GM23248 (cell line): ENCODE measurements around the gene DHRS1. TPM values are rescaled to one million over a fixed set of nuclear protein-coding genes. Genes with fewer than 3 reads are reported as not detected.

Source experiments
- DNase-seq: peaks from one replicate; pipeline ENCODE4 v3.0.0-alpha.2; 2015
- H2AFZ ChIP-seq: fragments of 200-600 bp; sonication (generic); 2 replicates; pipeline ENCODE4 v1.6.1; 2016; ENCODE audit warnings: antibody characterized with exemption
- H3F3A ChIP-seq: fragments of 200-600 bp; sonication (generic); 2 replicates; pipeline ENCODE4 v1.6.1; 2016; ENCODE audit warnings: mild to moderate bottlenecking, antibody characterized with exemption, mixed run types; ENCODE audit not compliant: insufficient read depth
- H3K27ac ChIP-seq: fragments of 200-600 bp; sonication (generic); 2 replicates; pipeline ENCODE4 v1.5.1; 2016; ENCODE audit warnings: mild to moderate bottlenecking
- H3K27me3 ChIP-seq: fragments of 200-600 bp; sonication (generic); replicated peaks from 2 replicates; pipeline ENCODE4 v1.6.1; 2016; ENCODE audit warnings: mild to moderate bottlenecking; ENCODE audit not compliant: insufficient read depth
- H3K36me3 ChIP-seq: fragments of 200-600 bp; sonication (generic); 2 replicates; pipeline ENCODE4 v1.6.1; 2016; ENCODE audit warnings: low read depth, mild to moderate bottlenecking
- H3K4me1 ChIP-seq: fragments of 200-600 bp; sonication (generic); 2 replicates; pipeline ENCODE4 v1.6.1; 2016; ENCODE audit warnings: mild to moderate bottlenecking; ENCODE audit not compliant: insufficient read depth
- H3K4me2 ChIP-seq: fragments of 200-600 bp; sonication (generic); one replicate; pipeline ENCODE4 v1.6.1; 2016; ENCODE audit warnings: mild to moderate bottlenecking; ENCODE audit not compliant: unreplicated experiment
- H3K4me3 ChIP-seq: fragments of 200-600 bp; sonication (generic); 2 replicates; pipeline ENCODE4 v1.5.1; 2016; ENCODE audit warnings: mild to moderate bottlenecking
- H3K79me2 ChIP-seq: fragments of 200-600 bp; sonication (generic); 2 replicates; pipeline ENCODE4 v1.6.1; 2016; ENCODE audit warnings: mild to moderate bottlenecking; ENCODE audit not compliant: insufficient read depth
- H3K9ac ChIP-seq: fragments of 200-600 bp; sonication (generic); 2 replicates; pipeline ENCODE4 v1.6.1; 2016; ENCODE audit warnings: mild to moderate bottlenecking
- H3K9me2 ChIP-seq: fragments of 200-600 bp; sonication (generic); 2 replicates; pipeline ENCODE4 v1.6.1; 2016; ENCODE audit warnings: mixed run types, mild to moderate bottlenecking, moderate library complexity; ENCODE audit not compliant: insufficient read depth
- H3K9me3 ChIP-seq: fragments of 200-600 bp; sonication (generic); one replicate; pipeline ENCODE4 v1.6.1; 2017; ENCODE audit warnings: low read depth
- H4K20me1 ChIP-seq: fragments of 200-600 bp; sonication (generic); 2 replicates; pipeline ENCODE4 v1.6.0; 2016; ENCODE audit not compliant: insufficient read depth
- EZH2 ChIP-seq: fragments of 200-600 bp; sonication (generic); IDR thresholded peaks from 2 replicates; pipeline ENCODE4 v1.6.1; 2018; ENCODE audit warnings: antibody characterized with exemption, mild to moderate bottlenecking; ENCODE audit not compliant: insufficient read depth, poor library complexity, severe bottlenecking
- EZH2phosphoT487 ChIP-seq: fragments of 200-600 bp; sonication (generic); IDR thresholded peaks from 2 replicates; pipeline ENCODE4 v1.6.1; 2018; ENCODE audit warnings: antibody characterized with exemption, moderate library complexity, mild to moderate bottlenecking, low read depth; ENCODE audit not compliant: insufficient read depth
- WGBS, 2 experiments: methylation state at CpG; one replicate each; pipeline ENCODE4 v1.1.6; 2015 to 2017; ENCODE audit warnings: low lambda C conversion rate in 2 of 2, low coverage in 1 of 2; ENCODE audit errors: missing lambda C conversion rate in 2 of 2; 5-methylcytosine and 5-hydroxymethylcytosine counted together
- in situ Hi-C: fragments of 300-500 bp; cut with MboI; formaldehyde crosslinking; loops from 2 replicates; pipeline ENCODE4 v1.15.0; 2020
- polyA plus RNA-seq: library from polyadenylated mRNA; unstranded; fragments of >200 nt; fragmentation: Nextera tagmentation; extraction: Ambion mirVana; gene quantifications from 2 replicates; pipeline ENCODE4 v1.2.1, GENCODE V29; 2016
- total RNA-seq: library from RNA; depleted of rRNA; stranded (reverse); fragments of >200 nt; shearing (Covaris generic); gene quantifications from 2 replicates; pipeline ENCODE4 v1.2.3, GENCODE V29; 2014

DHRS1 gene
- total and polyA plus RNA-seq, 2 experiments from 2014 or later = 12.8 to 31.0 TPM

DNA sequence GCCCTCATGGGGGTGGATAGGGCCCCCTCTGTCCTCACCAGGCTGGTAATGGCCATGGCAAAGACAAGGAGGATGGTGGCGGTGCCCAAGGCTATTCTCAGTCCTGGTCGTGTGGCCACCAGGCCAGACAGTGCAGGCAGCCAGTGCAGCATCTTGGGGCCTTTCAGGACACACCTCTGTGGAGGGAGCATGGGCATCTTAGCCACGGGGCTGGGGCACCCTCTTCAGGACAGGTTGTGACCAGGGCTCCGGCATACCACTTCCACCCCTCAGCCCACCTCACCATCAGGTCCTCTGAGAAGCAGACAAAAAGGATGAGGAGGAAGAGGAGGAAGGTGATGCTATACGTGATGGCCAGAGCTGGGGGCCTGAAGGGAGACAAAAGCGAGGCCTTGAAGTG is 24.4 kb upstream of the DHRS1 start:
- in situ Hi-C loops = no loop called here
- no peak overlapping the region for H2AFZ ChIP-seq
- H3K4me2 ChIP-seq = no peak overlapping the region
- H3K9me3 ChIP-seq = no peaks in the 10 kb centered on the region
- no peaks in the 10 kb centered on the region; the same call in 1 of the 2 replicates for H3K27me3 ChIP-seq
- no peak overlapping the region for H3K4me3 ChIP-seq
- H3K27ac ChIP-seq = no peak overlapping the region
- H3K9ac ChIP-seq = no peak overlapping the region
- no peak for DNase-seq
- H3F3A ChIP-seq = no peaks in the 10 kb centered on the region
- no peaks in the 10 kb centered on the region for H3K4me1 ChIP-seq
- TF ChIP-seq EZH2phosphoT487 (no peak), EZH2 (no peak)
- no peaks in the 10 kb centered on the region for H3K79me2 ChIP-seq
- 62 to 65% methylated on average over 6 of the region's 6 CpGs for WGBS, 2 experiments
- no peaks in the 10 kb centered on the region for H3K36me3 ChIP-seq
- no peaks in the 10 kb centered on the region for H3K9me2 ChIP-seq
- H4K20me1 ChIP-seq = no peaks in the 10 kb centered on the region

DNA sequence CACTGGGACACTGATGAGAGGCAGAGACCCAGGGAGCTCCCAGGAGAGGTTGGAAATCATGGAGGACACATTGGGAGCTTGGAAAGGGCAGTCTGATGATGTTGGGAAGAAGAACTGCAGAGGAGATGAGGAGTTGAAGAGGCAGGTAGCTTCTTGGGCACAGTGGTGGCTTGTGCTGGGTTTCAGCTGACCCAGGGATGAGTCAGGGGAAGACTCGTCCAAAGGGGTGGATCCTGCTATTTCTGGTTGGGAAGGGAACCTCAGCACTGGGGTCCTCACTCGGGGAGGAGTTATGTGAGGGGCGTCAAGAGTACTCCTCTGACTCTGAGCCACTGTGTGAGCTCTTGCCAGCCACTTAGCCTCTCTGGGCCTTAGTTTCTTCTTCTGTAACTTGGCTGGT is 23.8 kb upstream of the DHRS1 start:
- DNase-seq = peak; percentile 39
- H3K9ac ChIP-seq = no peak overlapping the region
- TF ChIP-seq EZH2phosphoT487 (no peak), EZH2 (no peak)
- no peaks in the 10 kb centered on the region for H3F3A ChIP-seq
- H3K9me2 ChIP-seq = no peaks in the 10 kb centered on the region
- H3K9me3 ChIP-seq = no peaks in the 10 kb centered on the region
- no peaks in the 10 kb centered on the region for H3K36me3 ChIP-seq
- no peak overlapping the region for H3K27ac ChIP-seq
- WGBS, 2 experiments = 10% methylated on average over 3 of the region's 3 CpGs
- in situ Hi-C loops = no loop called here
- H2AFZ ChIP-seq = no peak overlapping the region
- no peak overlapping the region for H3K4me3 ChIP-seq
- H3K4me1 ChIP-seq = no peaks in the 10 kb centered on the region
- H3K79me2 ChIP-seq = no peaks in the 10 kb centered on the region
- H4K20me1 ChIP-seq = no peaks in the 10 kb centered on the region
- H3K27me3 ChIP-seq = no peaks in the 10 kb centered on the region; the same call in 1 of the 2 replicates
- no peak overlapping the region for H3K4me2 ChIP-seq

DNA sequence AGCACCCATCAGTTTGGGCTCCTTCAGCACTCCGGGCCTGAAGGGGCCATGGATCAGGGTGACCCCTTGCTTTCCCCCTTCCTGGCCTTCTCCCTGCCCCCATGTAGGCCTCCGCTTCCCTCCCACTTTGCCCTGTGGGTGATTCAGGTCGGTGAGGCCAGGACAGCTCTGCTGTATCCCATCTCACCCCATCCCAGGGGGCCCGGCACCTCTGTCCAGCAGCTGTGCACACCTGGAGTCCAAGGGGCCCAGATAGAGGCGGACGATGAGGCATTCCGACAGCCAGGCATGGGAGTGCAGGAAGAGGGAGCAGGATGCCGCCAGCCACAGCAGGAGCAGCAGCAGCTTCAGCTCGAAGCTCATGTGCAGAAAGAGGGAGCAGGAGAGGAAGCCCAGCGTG is 23.1 kb upstream of the DHRS1 start:
- no peaks in the 10 kb centered on the region; the same call in 1 of the 2 replicates for H3K27me3 ChIP-seq
- H3K36me3 ChIP-seq = no peaks in the 10 kb centered on the region
- H3K79me2 ChIP-seq = no peaks in the 10 kb centered on the region
- H3K9me3 ChIP-seq = no peaks in the 10 kb centered on the region
- no peaks in the 10 kb centered on the region for H3K4me1 ChIP-seq
- DNase-seq = no peak
- H3K9ac ChIP-seq = no peak overlapping the region
- no peak overlapping the region for H3K27ac ChIP-seq
- H2AFZ ChIP-seq = no peak overlapping the region
- H3K4me2 ChIP-seq = no peak overlapping the region
- H3F3A ChIP-seq = peaks cover 3% of the 10 kb centered on the region; the same call in 1 of the 2 replicates
- WGBS, 2 experiments = 58 to 64% methylated on average over 9 to 10 of the region's 10 CpGs
- H3K9me2 ChIP-seq = no peaks in the 10 kb centered on the region
- no peak for TF ChIP-seq EZH2
- no peak for TF ChIP-seq EZH2phosphoT487
- no peaks in the 10 kb centered on the region for H4K20me1 ChIP-seq
- in situ Hi-C loops = no loop called here
- no peak overlapping the region for H3K4me3 ChIP-seq

DNA sequence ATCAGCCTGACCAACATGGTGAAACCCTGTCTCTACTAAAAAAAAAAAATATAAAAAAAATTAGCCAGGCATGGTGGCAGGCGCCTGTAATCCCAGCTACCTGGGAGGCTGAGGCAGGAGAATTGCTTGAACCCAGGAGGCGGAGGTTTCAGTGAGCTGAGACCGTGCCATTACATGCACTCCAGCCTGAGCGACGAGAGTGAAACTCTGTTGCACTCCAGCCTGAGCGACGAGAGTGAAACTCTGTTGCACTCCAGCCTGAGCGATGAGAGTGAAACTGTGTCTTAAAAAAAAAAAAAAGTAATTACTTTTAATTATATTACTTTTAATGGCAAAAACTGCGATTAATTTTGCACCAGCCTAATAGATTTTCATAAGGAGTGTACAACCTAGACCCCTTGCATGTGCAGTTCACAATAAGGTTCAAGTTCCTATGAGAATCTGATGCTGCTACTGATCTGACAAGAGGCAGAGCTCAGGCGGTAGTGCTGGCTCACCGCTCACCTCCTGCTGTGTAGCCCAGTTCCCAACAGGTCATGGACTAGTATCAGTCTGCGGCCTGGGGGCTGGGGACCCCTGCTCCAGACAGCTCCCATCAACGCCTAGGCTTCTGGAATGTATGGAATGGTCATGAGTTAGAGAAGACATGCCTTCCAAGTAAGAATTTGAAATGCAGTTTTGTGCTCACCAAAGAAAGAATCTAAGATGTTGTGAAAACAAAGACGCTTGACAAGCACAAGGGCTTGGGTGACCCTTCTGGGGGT is 21.8 kb upstream of the DHRS1 start:
- in situ Hi-C loops = no loop called here
- H3K4me1 ChIP-seq = peaks cover 12% of the 10 kb centered on the region
- 74 to 78% methylated on average over 14 of the region's 14 CpGs for WGBS, 2 experiments

More for the DNA sequence above, 21.8 kb upstream of the DHRS1 start:
- Histone ChIP-seq H3K9me2 (no peaks in the 10 kb centered on the region), H3K4me2 (no peak overlapping the region), H3F3A (peaks cover 14% of the 10 kb centered on the region; the same call in 1 of the 2 replicates), H3K4me3 (no peak overlapping the region), H3K27ac (no peak overlapping the region), H4K20me1 (no peaks in the 10 kb centered on the region), H3K36me3 (no peaks in the 10 kb centered on the region), H3K27me3 (no peaks in the 10 kb centered on the region; the same call in 1 of the 2 replicates), H3K9me3 (no peaks in the 10 kb centered on the region), H2AFZ (no peak overlapping the region), H3K79me2 (no peaks in the 10 kb centered on the region), H3K9ac (no peak overlapping the region)
- DNase-seq = no peak
- TF ChIP-seq EZH2phosphoT487 (no peak), EZH2 (no peak)
